Stimulated activated naive CD8-positive, alpha-beta T cell treated with anti-CD3 and anti-CD28 coated beads, Interleukin-15, Interleukin-2, amounts not matched to agents 100 ng/mL and 50 ng/mL, for 24 hours (primary cell): ENCODE results near the gene AGAP1.
"Not testable (repeated sequence)": the region's sequence is repeated elsewhere in the genome, so short reads cannot be mapped to it uniquely, and the experiment has no call there.

Source experiments
- H3K27ac Mint-ChIP-seq: one replicate; pipeline ENCODE4 v1.8.0; 2021; ENCODE audit warnings: mild to moderate bottlenecking, mixed read lengths
- H3K27me3 Mint-ChIP-seq: one replicate; pipeline ENCODE4 v1.8.0; 2021; ENCODE audit warnings: mixed read lengths
- H3K36me3 Mint-ChIP-seq: one replicate; pipeline ENCODE4 v1.8.0; 2021; ENCODE audit warnings: low read depth, mixed read lengths
- H3K4me1 Mint-ChIP-seq: one replicate; pipeline ENCODE4 v1.8.0; 2021; ENCODE audit warnings: low read depth, mixed read lengths
- H3K4me3 Mint-ChIP-seq: one replicate; pipeline ENCODE4 v1.8.0; 2021; ENCODE audit warnings: mild to moderate bottlenecking, mixed read lengths
- H3K9me3 Mint-ChIP-seq: one replicate; pipeline ENCODE4 v1.8.0; 2021; ENCODE audit warnings: mixed read lengths

Gene AGAP1

GRCh38 chr2:236055471-236055870 is 561.6 kb downstream of the AGAP1 start:
- H3K27ac Mint-ChIP-seq: no peak overlapping the region

GRCh38 chr2:236056141-236056540 is 562.3 kb downstream of the AGAP1 start:
- no peaks in the 10 kb centered on the region for H3K4me1 Mint-ChIP-seq
- H3K27me3 Mint-ChIP-seq: peaks cover 27% of the 10 kb centered on the region
- H3K36me3 Mint-ChIP-seq: no peaks in the 10 kb centered on the region
- peaks cover 6% of the 10 kb centered on the region for H3K9me3 Mint-ChIP-seq
- H3K4me3 Mint-ChIP-seq: no peak overlapping the region
- no peak overlapping the region for H3K27ac Mint-ChIP-seq

More at GRCh38 chr2:236055471-236055870, 561.6 kb downstream of the AGAP1 start:
- peaks cover 31% of the 10 kb centered on the region for H3K27me3 Mint-ChIP-seq
- peaks cover 6% of the 10 kb centered on the region for H3K9me3 Mint-ChIP-seq
- H3K36me3 Mint-ChIP-seq: no peaks in the 10 kb centered on the region
- H3K4me3 Mint-ChIP-seq: no peak overlapping the region
- H3K4me1 Mint-ChIP-seq: no peaks in the 10 kb centered on the region

GRCh38 chr2:236057375-236057774 is 563.5 kb downstream of the AGAP1 start:
- Mint-ChIP-seq H3K4me3 (no peak overlapping the region), H3K4me1 (no peaks in the 10 kb centered on the region), H3K27me3 (peaks cover 26% of the 10 kb centered on the region), H3K27ac (no peak overlapping the region), H3K36me3 (no peaks in the 10 kb centered on the region), H3K9me3 (peaks cover 6% of the 10 kb centered on the region)

GRCh38 chr2:236061497-236061896 is 567.7 kb downstream of the AGAP1 start:
- H3K36me3 Mint-ChIP-seq: no peaks in the 10 kb centered on the region
- no peaks in the 10 kb centered on the region for H3K4me1 Mint-ChIP-seq
- H3K4me3 Mint-ChIP-seq: no peak overlapping the region
- peaks cover 3% of the 10 kb centered on the region for H3K27me3 Mint-ChIP-seq
- peaks cover 6% of the 10 kb centered on the region for H3K9me3 Mint-ChIP-seq
- H3K27ac Mint-ChIP-seq: no peak overlapping the region

- peaks cover 6% of the 10 kb centered on the region for H3K9me3 Mint-ChIP-seq
- no peaks in the 10 kb centered on the region for H3K36me3 Mint-ChIP-seq
- no peaks in the 10 kb centered on the region for H3K4me1 Mint-ChIP-seq
- peaks cover 3% of the 10 kb centered on the region for H3K27me3 Mint-ChIP-seq
- no peak overlapping the region for H3K4me3 Mint-ChIP-seq
- H3K27ac Mint-ChIP-seq: no peak overlapping the region
These were observed 568.1 kb downstream of the AGAP1 start for GRCh38 chr2:236061899-236062298.

- not testable (repeated sequence) for H3K4me3 Mint-ChIP-seq, H3K9me3 Mint-ChIP-seq, H3K36me3 Mint-ChIP-seq, H3K27ac Mint-ChIP-seq, H3K27me3 Mint-ChIP-seq, H3K4me1 Mint-ChIP-seq
These were observed 569.0 kb downstream of the AGAP1 start for GRCh38 chr2:236062806-236063205.

GRCh38 chr2:236063994-236064393 is 570.2 kb downstream of the AGAP1 start:
- no peaks in the 10 kb centered on the region for H3K9me3 Mint-ChIP-seq
- no peaks in the 10 kb centered on the region for H3K4me1 Mint-ChIP-seq
- no peaks in the 10 kb centered on the region for H3K36me3 Mint-ChIP-seq
- H3K4me3 Mint-ChIP-seq: no peak overlapping the region
- H3K27ac Mint-ChIP-seq: no peak overlapping the region
- H3K27me3 Mint-ChIP-seq: peaks cover 4% of the 10 kb centered on the region

- Mint-ChIP-seq H3K4me3 (no peak overlapping the region), H3K36me3 (no peaks in the 10 kb centered on the region), H3K27ac (no peak overlapping the region)
These were observed 571.7 kb downstream of the AGAP1 start for GRCh38 chr2:236065314-236066160.

GRCh38 chr2:236070236-236070635 is 576.4 kb downstream of the AGAP1 start:
- Mint-ChIP-seq H3K27me3 (peaks cover 4% of the 10 kb centered on the region), H3K4me1 (no peaks in the 10 kb centered on the region), H3K4me3 (no peak overlapping the region), H3K36me3 (no peaks in the 10 kb centered on the region), H3K9me3 (no peaks in the 10 kb centered on the region), H3K27ac (no peak overlapping the region)

More at GRCh38 chr2:236065314-236066160, 571.7 kb downstream of the AGAP1 start:
- H3K27me3 Mint-ChIP-seq: peaks cover 4% of the 10 kb centered on the region
- no peaks in the 10 kb centered on the region for H3K4me1 Mint-ChIP-seq
- H3K9me3 Mint-ChIP-seq: no peaks in the 10 kb centered on the region

- Mint-ChIP-seq H3K36me3 (no peaks in the 10 kb centered on the region), H3K4me1 (no peaks in the 10 kb centered on the region), H3K9me3 (no peaks in the 10 kb centered on the region), H3K27ac (no peak overlapping the region), H3K27me3 (no peaks in the 10 kb centered on the region), H3K4me3 (no peak overlapping the region)
These were observed 579.4 kb downstream of the AGAP1 start for GRCh38 chr2:236073246-236073645.

- Mint-ChIP-seq H3K9me3 (no peaks in the 10 kb centered on the region), H3K36me3 (no peaks in the 10 kb centered on the region), H3K4me1 (no peaks in the 10 kb centered on the region)
These were observed 580.2 kb downstream of the AGAP1 start for GRCh38 chr2:236073867-236074655.

GRCh38 chr2:236075802-236076201 is 582.0 kb downstream of the AGAP1 start:
- Mint-ChIP-seq H3K9me3 (no peaks in the 10 kb centered on the region), H3K4me1 (no peaks in the 10 kb centered on the region), H3K4me3 (no peak overlapping the region), H3K27ac (no peak overlapping the region), H3K36me3 (no peaks in the 10 kb centered on the region), H3K27me3 (no peaks in the 10 kb centered on the region)

More at GRCh38 chr2:236073867-236074655, 580.2 kb downstream of the AGAP1 start:
- no peak overlapping the region for H3K27ac Mint-ChIP-seq
- H3K4me3 Mint-ChIP-seq: no peak overlapping the region
- no peaks in the 10 kb centered on the region for H3K27me3 Mint-ChIP-seq

GRCh38 chr2:236078297-236079255 is 584.7 kb downstream of the AGAP1 start:
- no peaks in the 10 kb centered on the region for H3K36me3 Mint-ChIP-seq
- no peak overlapping the region for H3K4me3 Mint-ChIP-seq
- H3K4me1 Mint-ChIP-seq: no peaks in the 10 kb centered on the region
- H3K27ac Mint-ChIP-seq: no peak overlapping the region
- no peaks in the 10 kb centered on the region for H3K27me3 Mint-ChIP-seq
- H3K9me3 Mint-ChIP-seq: no peaks in the 10 kb centered on the region

GRCh38 chr2:236080412-236080811 is 586.6 kb downstream of the AGAP1 start:
- Mint-ChIP-seq H3K4me3 (no peak overlapping the region), H3K9me3 (no peaks in the 10 kb centered on the region), H3K36me3 (no peaks in the 10 kb centered on the region), H3K4me1 (no peaks in the 10 kb centered on the region), H3K27me3 (no peaks in the 10 kb centered on the region), H3K27ac (no peak overlapping the region)
